ENCODE measurements around the gene REN. TPM values are rescaled to one million over a fixed set of nuclear protein-coding genes. Genes with fewer than 3 reads are reported as not detected.

The REN gene
- total RNA-seq: not detected

GRCh38 chr1:204166219-204166618 lies at the start of gene REN:
Gene REN, minus strand, starts transcription at chr1:204166337. Its CDS starts 44 bp downstream, at chr1:204166293.
- no peaks in the 10 kb centered on the region for H3K27me3 ChIP-seq
- intact Hi-C loops (cut with DNase I): no loop called here
- TF ChIP-seq CTCF (IDR thresholded peaks at IDR 0.05): no peak
- no peak for DNase-seq (ENCODE audit: low spot score in 2 of 2)
- H3K9me3 ChIP-seq: peaks cover 3 to 25% of the 10 kb centered on the region in 2 donors
- H3K36me3 ChIP-seq: no peaks in the 10 kb centered on the region
- no peak within 1 kb of the TSS for H3K27ac ChIP-seq
- H3K4me1 ChIP-seq: no peaks in the 10 kb centered on the region
- no peak within 1 kb of the TSS for H3K4me3 ChIP-seq

- Histone ChIP-seq H3K27me3 (no peaks in the 10 kb centered on the region), H3K4me1 (no peaks in the 10 kb centered on the region), H3K36me3 (no peaks in the 10 kb centered on the region), H3K4me3 (no peak within 1 kb of the TSS), H3K9me3 (no peaks in the 10 kb centered on the region), H3K27ac (no peak within 1 kb of the TSS)
- peak; percentile 20 to 60 (median 50) for TF ChIP-seq CTCF (IDR thresholded peaks at IDR 0.05)
- no peak for DNase-seq (ENCODE audit: low spot score in 2 of 2)
- intact Hi-C loops (cut with DNase I): loop anchor here (5.0 kb wide), 1 partner anchor 148 kb away; no protein-coding TSS in a partner anchor
These were observed 47.8 kb upstream of the REN start, which contains the start of gene GOLT1A for GRCh38 chr1:204213668-204214662. Gene GOLT1A, minus strand, starts transcription at chr1:204213988. Its CDS starts 82 bp downstream, at chr1:204213906.

- no peak overlapping the region for H3K4me3 ChIP-seq
- H3K36me3 ChIP-seq: no peaks in the 10 kb centered on the region
- no peaks in the 10 kb centered on the region for H3K4me1 ChIP-seq
- no peaks in the 10 kb centered on the region for H3K27me3 ChIP-seq
- no peaks in the 10 kb centered on the region for H3K9me3 ChIP-seq
- TF ChIP-seq CTCF (IDR thresholded peaks at IDR 0.05): no peak
- no peak for DNase-seq (ENCODE audit: low spot score in 2 of 2)
- no peak overlapping the region for H3K27ac ChIP-seq
- intact Hi-C loops (cut with DNase I): loop anchor here (5.0 kb wide), 1 partner anchor 150 kb away; no protein-coding TSS in a partner anchor
These were observed 46.6 kb upstream of the REN start for GRCh38 chr1:204212715-204213114.

GRCh38 chr1:204211046-204211445 lies 44.9 kb upstream of the REN start:
- Histone ChIP-seq H3K4me3 (no peak overlapping the region), H3K9me3 (no peaks in the 10 kb centered on the region), H3K27ac (no peak overlapping the region), H3K27me3 (no peaks in the 10 kb centered on the region), H3K36me3 (no peaks in the 10 kb centered on the region), H3K4me1 (no peaks in the 10 kb centered on the region)
- DNase-seq (ENCODE audit: low spot score in 2 of 2): no peak
- no peak for TF ChIP-seq CTCF (IDR thresholded peaks at IDR 0.05)
- intact Hi-C loops (cut with DNase I): loop anchor here (5.0 kb wide), 1 partner anchor 151 kb away; no protein-coding TSS in a partner anchor

- no peaks in the 10 kb centered on the region for H3K36me3 ChIP-seq
- no peaks in the 10 kb centered on the region for H3K27me3 ChIP-seq
- intact Hi-C loops (cut with DNase I): loop anchor here (2.0 kb wide), 1 partner anchor 44 kb away; no protein-coding TSS in a partner anchor
- peak in 1 of 2 donors; percentile 74 for DNase-seq (ENCODE audit: low spot score in 2 of 2)
- TF ChIP-seq CTCF (IDR thresholded peaks at IDR 0.05): peak; percentile 64 to 80 (median 69)
- no peaks in the 10 kb centered on the region for H3K9me3 ChIP-seq
- H3K27ac ChIP-seq: no peak overlapping the region
- no peaks in the 10 kb centered on the region for H3K4me1 ChIP-seq
- no peak overlapping the region for H3K4me3 ChIP-seq
These were observed 41.0 kb upstream of the REN start for GRCh38 chr1:204207136-204207616.
